Measurements from ENCODE around the gene PCNX3.

GRCh38 chr11:65637032-65637557 is 21.5 kb downstream of the PCNX3 start:
- TF ChIP-seq CTCF (conservative IDR thresholded peaks at IDR 0.05 in 1 of 2, IDR thresholded peaks at IDR 0.05 in 1 of 2; ENCODE audit: low read depth in 1 of 2, low read length in 2 of 2) (no peak), EZH2 (IDR thresholded peaks at IDR 0.05; ENCODE audit: low read length, missing control alignments) (no peak)
